ENCODE measurements around the gene MOB2. TPM values are rescaled to one million over a fixed set of nuclear protein-coding genes. Genes with fewer than 3 reads are reported as not detected.

The MOB2 gene
- polyA plus RNA-seq, 4 donors = 27.0 to 35.0 (median 29.1) TPM

- no peak for DNase-seq (ENCODE audit: low read depth in 4 of 4, low spot score in 3 of 4)
Measured at GRCh38 chr11:1476940-1477736, 9.4 kb downstream of the MOB2 start.

- DNase-seq (ENCODE audit: low read depth in 4 of 4, low spot score in 3 of 4) = no peak
Measured at GRCh38 chr11:1475841-1476240, 10.7 kb downstream of the MOB2 start.

GRCh38 chr11:1473786-1474185 lies 12.8 kb downstream of the MOB2 start:
- DNase-seq (ENCODE audit: low read depth in 4 of 4, low spot score in 3 of 4) = no peak

GRCh38 chr11:1473011-1473628 lies 13.5 kb downstream of the MOB2 start:
- DNase-seq (ENCODE audit: low read depth in 4 of 4, low spot score in 3 of 4) = no peak

GRCh38 chr11:1472180-1473005 lies 14.2 kb downstream of the MOB2 start:
- no peak for DNase-seq (ENCODE audit: low read depth in 4 of 4, low spot score in 3 of 4)

GRCh38 chr11:1471736-1472135 lies 14.8 kb downstream of the MOB2 start:
- no peak for DNase-seq (ENCODE audit: low read depth in 4 of 4, low spot score in 3 of 4)

GRCh38 chr11:1470681-1471611 lies 15.6 kb downstream of the MOB2 start:
- no peak for DNase-seq (ENCODE audit: low read depth in 4 of 4, low spot score in 3 of 4)

GRCh38 chr11:1469911-1470680 lies 16.5 kb downstream of the MOB2 start:
- no peak for DNase-seq (ENCODE audit: low read depth in 4 of 4, low spot score in 3 of 4)

GRCh38 chr11:1469287-1469910 lies 17.2 kb downstream of the MOB2 start:
- DNase-seq (ENCODE audit: low read depth in 4 of 4, low spot score in 3 of 4) = no peak

GRCh38 chr11:1468473-1469066 lies 18.0 kb downstream of the MOB2 start:
- no peak for DNase-seq (ENCODE audit: low read depth in 4 of 4, low spot score in 3 of 4)

GRCh38 chr11:1468002-1468401 lies 18.6 kb downstream of the MOB2 start:
- no peak for DNase-seq (ENCODE audit: low read depth in 4 of 4, low spot score in 3 of 4)

- DNase-seq (ENCODE audit: low read depth in 4 of 4, low spot score in 3 of 4) = no peak
Measured at GRCh38 chr11:1467270-1467669, 19.3 kb downstream of the MOB2 start.

GRCh38 chr11:1466784-1467183 lies 19.8 kb downstream of the MOB2 start:
- no peak for DNase-seq (ENCODE audit: low read depth in 4 of 4, low spot score in 3 of 4)

GRCh38 chr11:1463056-1463455 lies 23.5 kb downstream of the MOB2 start:
- DNase-seq (ENCODE audit: low read depth in 4 of 4, low spot score in 3 of 4) = no peak

- DNase-seq (ENCODE audit: low read depth in 4 of 4, low spot score in 3 of 4) = no peak
Measured at GRCh38 chr11:1462698-1462975, 23.9 kb downstream of the MOB2 start.

GRCh38 chr11:1461826-1462697 lies 24.5 kb downstream of the MOB2 start:
- no peak for DNase-seq (ENCODE audit: low read depth in 4 of 4, low spot score in 3 of 4)

- DNase-seq (ENCODE audit: low read depth in 4 of 4, low spot score in 3 of 4) = no peak
Measured at GRCh38 chr11:1460986-1461825, 25.4 kb downstream of the MOB2 start.
